CD4-positive, alpha-beta T cell (primary cell): ENCODE measurements around the gene LEMD2. TPM values are rescaled to one million over a fixed set of nuclear protein-coding genes. Genes with fewer than 3 reads are reported as not detected.

Source experiments
- ATAC-seq: fragments of 200-7000 bp; cut with Tn5 transposase; one replicate; pipeline ENCODE4 v1.10.0; 2022; ENCODE audit warnings: mild to moderate bottlenecking; ENCODE audit not compliant: poor library complexity
- CTCF ChIA-PET: fragments of 350-600 bp; sonication (Branson Sonifier 250); formaldehyde crosslinking; loops from one replicate; lab custom pipeline; 2021; ENCODE audit warnings: antibody characterized with exemption, inconsistent platforms; lab: Charles Lee
- POLR2A ChIA-PET: fragments of 350-600 bp; sonication (Branson Sonifier 250); formaldehyde crosslinking; loops from one replicate; lab custom pipeline; 2021; ENCODE audit warnings: antibody characterized with exemption, inconsistent platforms; lab: Charles Lee
- DNase-seq, 14 experiments: peaks; one replicate each; pipeline ENCODE4 v3.0.0-alpha.2; 2013 to 2020; ENCODE audit warnings: mixed read lengths in 2 of 14
- H3K27ac ChIP-seq, 2 donors: one replicate each; pipeline versions ENCODE4 v1.5.1 to v1.7.0; 2013; ENCODE audit warnings: low read length in 2 of 2, low read depth in 1 of 2, mild to moderate bottlenecking in 1 of 2
- H3K27me3 ChIP-seq, 2 experiments: 1 replicate in 1 of 2; 2 replicates in 1 of 2; pipeline versions ENCODE4 v1.6.1 to v1.7.0; 2013; ENCODE audit warnings: low read length in 2 of 2, control low read depth in 1 of 2, mild to moderate bottlenecking in 1 of 2, moderate library complexity in 1 of 2; ENCODE audit not compliant: insufficient read depth in 2 of 2, control insufficient read depth in 1 of 2
- H3K36me3 ChIP-seq: one replicate; pipeline ENCODE4 v1.6.1; 2013; ENCODE audit warnings: low read length, control low read depth; ENCODE audit not compliant: insufficient read depth
- H3K4me1 ChIP-seq: one replicate; pipeline ENCODE4 v1.6.1; 2013; ENCODE audit warnings: low read length, control low read depth; ENCODE audit not compliant: insufficient read depth
- H3K4me3 ChIP-seq: one replicate; pipeline ENCODE4 v1.5.1; 2013; ENCODE audit warnings: mild to moderate bottlenecking, low read length, moderate library complexity
- H3K9me3 ChIP-seq, 2 experiments: 1 replicate in 1 of 2; 2 replicates in 1 of 2; pipeline versions ENCODE4 v1.6.1 to v1.7.0; 2013; ENCODE audit warnings: low read length in 2 of 2, mild to moderate bottlenecking in 2 of 2, control low read depth in 1 of 2, moderate library complexity in 1 of 2; ENCODE audit not compliant: control insufficient read depth in 1 of 2, insufficient read depth in 1 of 2
- H3K27ac Mint-ChIP-seq: one replicate; pipeline ENCODE4 v1.8.0; 2020; ENCODE audit warnings: mixed read lengths
- H3K27me3 Mint-ChIP-seq: one replicate; pipeline ENCODE4 v1.8.0; 2021; ENCODE audit warnings: mixed read lengths
- H3K36me3 Mint-ChIP-seq: one replicate; pipeline ENCODE4 v1.8.0; 2021; ENCODE audit warnings: low read depth, mixed read lengths
- H3K4me1 Mint-ChIP-seq: one replicate; pipeline ENCODE4 v1.8.0; 2021; ENCODE audit warnings: low read depth, mixed read lengths
- H3K4me3 Mint-ChIP-seq: one replicate; pipeline ENCODE4 v1.8.0; 2020; ENCODE audit warnings: mild to moderate bottlenecking, mixed read lengths
- H3K9me3 Mint-ChIP-seq: one replicate; pipeline ENCODE4 v1.8.0; 2020; ENCODE audit warnings: mixed read lengths
- CTCF ChIP-seq: fragments of 200-600 bp; IDR thresholded peaks from one replicate; pipeline ENCODE4 v1.8.0; 2022; ENCODE audit warnings: antibody characterized with exemption, mild to moderate bottlenecking
- intact Hi-C, 2 experiments: fragments of 100-400 bp; cut with DNase I in 1 of 2; cut with micrococcal nuclease in 1 of 2; formaldehyde crosslinking; loops; one replicate each; pipeline versions ENCODE4 v1.15.1 to v1.9.0; 2023 to 2025; cut with DNase I, micrococcal nuclease
- total RNA-seq, 174 experiments: library from RNA in 2 of 174; stranded (reverse) in 2 of 174; gene quantifications; one replicate each; pipeline ENCODE4 v1.2.3 and lab custom pipeline; 2021 to 2026

Gene LEMD2
- total RNA-seq, 2 experiments from 2014 or later: 122 to 124 TPM

DNA sequence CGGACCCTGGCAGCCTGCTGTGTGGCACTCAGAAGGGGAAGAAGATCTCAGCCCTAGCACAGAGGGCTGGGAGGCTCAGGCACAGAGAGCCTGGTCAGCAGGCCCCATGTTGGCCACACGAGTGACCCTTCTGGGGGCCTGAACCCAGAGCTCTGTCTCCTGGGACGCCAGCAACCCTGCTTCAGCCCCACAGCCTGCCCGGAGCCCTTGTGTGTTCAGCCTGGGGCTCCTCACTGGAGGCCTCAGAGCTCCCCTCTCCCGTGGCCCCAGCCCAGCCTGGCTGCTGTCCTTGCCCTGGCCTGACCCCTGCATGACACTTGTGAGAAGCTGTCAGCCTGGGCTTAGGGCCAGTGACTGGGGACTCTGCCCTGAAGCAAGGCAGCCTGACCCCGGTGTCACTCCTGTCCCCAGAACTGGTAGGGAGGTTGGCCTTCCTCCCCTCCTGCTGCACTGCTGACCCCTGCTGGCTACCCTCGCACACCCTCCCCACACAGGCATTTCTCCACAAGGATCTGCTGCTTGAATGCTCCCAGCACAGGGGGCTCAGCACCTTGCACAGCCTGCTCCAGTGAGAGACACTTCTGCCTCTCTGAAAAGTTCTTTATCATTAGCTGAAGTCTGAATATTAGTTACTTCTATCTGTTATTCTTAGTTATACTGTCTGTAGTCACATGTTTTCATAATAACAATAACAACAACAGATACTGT, 26.9 kb downstream of the LEMD2 start:
- H3K36me3 Mint-ChIP-seq: no peaks in the 10 kb centered on the region
- no peaks in the 10 kb centered on the region for H3K4me1 Mint-ChIP-seq
- no peak overlapping the region for H3K27ac ChIP-seq
- TF ChIP-seq CTCF: peak; percentile 23
- H3K27me3 Mint-ChIP-seq: no peaks in the 10 kb centered on the region
- no peaks in the 10 kb centered on the region for H3K4me1 ChIP-seq
- ChIA-PET POLR2A (no interaction called here), CTCF (interaction anchor here (1.1 kb wide), 1 partner anchor 9 kb away, joined by 5 read pairs; no protein-coding TSS in a partner anchor)
- H3K27ac Mint-ChIP-seq: no peak overlapping the region
- peaks cover 0 to under 1% of the 10 kb centered on the region in 2 experiments for H3K9me3 ChIP-seq
- no peak for ATAC-seq
- H3K4me3 Mint-ChIP-seq: no peak overlapping the region
- no peaks in the 10 kb centered on the region for H3K9me3 Mint-ChIP-seq
- H3K4me3 ChIP-seq: no peak overlapping the region
- H3K27me3 ChIP-seq: no peaks in the 10 kb centered on the region
- no peaks in the 10 kb centered on the region for H3K36me3 ChIP-seq
- peak in 11 of 14 experiments; percentile 9 to 59 (median 36) for DNase-seq
- intact Hi-C loops: loop anchor here in 1 of 2 experiments (1.0 kb wide), 2 partner anchors 51 to 176 kb away; partner anchors contain the start of gene UQCC2

DNA sequence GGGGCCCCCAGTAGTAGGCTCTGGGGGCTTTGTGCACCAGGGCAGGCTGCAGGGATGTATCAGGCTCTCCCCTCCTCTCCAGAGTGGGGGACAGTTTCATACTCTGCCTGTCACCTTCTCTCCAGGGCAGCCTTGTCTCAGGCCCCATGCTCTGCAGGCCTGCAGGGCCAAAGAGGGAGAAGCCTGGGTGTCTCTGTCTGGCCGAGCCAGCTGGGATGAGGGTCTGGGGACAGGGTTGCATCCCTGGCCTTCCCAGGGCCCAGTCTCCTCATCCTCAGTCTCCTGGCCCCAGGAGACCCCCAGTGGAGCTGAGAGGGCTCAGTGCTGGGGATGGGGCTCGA, 27.4 kb downstream of the LEMD2 start:
- TF ChIP-seq CTCF: no peak

GRCh38 chr6:33759887-33760629, 28.9 kb downstream of the LEMD2 start:
- Histone ChIP-seq H3K9me3 (no peaks in the 10 kb centered on the region), H3K4me3 (no peak overlapping the region), H3K27me3 (no peaks in the 10 kb centered on the region), H3K36me3 (no peaks in the 10 kb centered on the region), H3K4me1 (no peaks in the 10 kb centered on the region), H3K27ac (no peak overlapping the region)
- DNase-seq: no peak
- no peak for ATAC-seq
- ChIA-PET CTCF (no interaction called here), POLR2A (no interaction called here)
- no peaks in the 10 kb centered on the region for H3K36me3 Mint-ChIP-seq
- no peak overlapping the region for H3K27ac Mint-ChIP-seq
- no peaks in the 10 kb centered on the region for H3K27me3 Mint-ChIP-seq
- no peaks in the 10 kb centered on the region for H3K9me3 Mint-ChIP-seq
- intact Hi-C loops: no loop called here
- no peak for TF ChIP-seq CTCF
- H3K4me1 Mint-ChIP-seq: no peaks in the 10 kb centered on the region
- H3K4me3 Mint-ChIP-seq: no peak overlapping the region

More for the DNA sequence above, 27.4 kb downstream of the LEMD2 start:
- Histone ChIP-seq H3K4me3 (no peak overlapping the region), H3K36me3 (no peaks in the 10 kb centered on the region), H3K27ac (no peak overlapping the region), H3K4me1 (no peaks in the 10 kb centered on the region), H3K9me3 (no peaks in the 10 kb centered on the region), H3K27me3 (no peaks in the 10 kb centered on the region)
- no peaks in the 10 kb centered on the region for H3K4me1 Mint-ChIP-seq
- H3K9me3 Mint-ChIP-seq: no peaks in the 10 kb centered on the region
- H3K27ac Mint-ChIP-seq: no peak overlapping the region
- DNase-seq (no peak), ATAC-seq (no peak)
- no peak overlapping the region for H3K4me3 Mint-ChIP-seq
- no peaks in the 10 kb centered on the region for H3K36me3 Mint-ChIP-seq
- ChIA-PET CTCF (interaction anchor here (1.0 to 1.1 kb wide), 2 partner anchors 10 to 50 kb away, joined by 3 to 5 read pairs; partner anchors contain the start of gene UQCC2), POLR2A (no interaction called here)
- no peaks in the 10 kb centered on the region for H3K27me3 Mint-ChIP-seq
- intact Hi-C loops: no loop called here
